ENCODE measurements around the gene PIR.

Gene PIR

DNA sequence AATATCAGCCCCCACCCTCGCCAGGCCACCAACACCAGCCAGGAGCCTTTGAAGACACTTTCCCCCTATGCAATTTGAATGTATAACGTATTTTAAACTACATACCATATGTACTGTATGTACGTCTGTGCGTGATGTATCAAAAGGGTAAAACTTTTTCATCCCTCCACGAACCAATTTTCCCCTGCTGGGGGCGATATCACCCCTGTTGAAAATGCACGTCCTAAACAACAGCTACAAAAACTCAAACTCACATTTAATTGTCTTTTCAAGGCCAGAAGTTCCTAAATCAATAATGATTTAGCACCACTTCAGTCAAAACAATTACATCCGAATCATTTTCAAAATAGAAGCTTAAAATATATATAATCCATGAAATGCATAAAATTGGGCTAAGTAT is 110.3 kb downstream of the PIR start:
- TF ChIP-seq, protein P1, sequence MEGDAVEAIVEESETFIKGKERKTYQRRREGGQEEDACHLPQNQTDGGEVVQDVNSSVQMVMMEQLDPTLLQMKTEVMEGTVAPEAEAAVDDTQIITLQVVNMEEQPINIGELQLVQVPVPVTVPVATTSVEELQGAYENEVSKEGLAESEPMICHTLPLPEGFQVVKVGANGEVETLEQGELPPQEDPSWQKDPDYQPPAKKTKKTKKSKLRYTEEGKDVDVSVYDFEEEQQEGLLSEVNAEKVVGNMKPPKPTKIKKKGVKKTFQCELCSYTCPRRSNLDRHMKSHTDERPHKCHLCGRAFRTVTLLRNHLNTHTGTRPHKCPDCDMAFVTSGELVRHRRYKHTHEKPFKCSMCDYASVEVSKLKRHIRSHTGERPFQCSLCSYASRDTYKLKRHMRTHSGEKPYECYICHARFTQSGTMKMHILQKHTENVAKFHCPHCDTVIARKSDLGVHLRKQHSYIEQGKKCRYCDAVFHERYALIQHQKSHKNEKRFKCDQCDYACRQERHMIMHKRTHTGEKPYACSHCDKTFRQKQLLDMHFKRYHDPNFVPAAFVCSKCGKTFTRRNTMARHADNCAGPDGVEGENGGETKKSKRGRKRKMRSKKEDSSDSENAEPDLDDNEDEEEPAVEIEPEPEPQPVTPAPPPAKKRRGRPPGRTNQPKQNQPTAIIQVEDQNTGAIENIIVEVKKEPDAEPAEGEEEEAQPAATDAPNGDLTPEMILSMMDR (IDR thresholded peaks at IDR 0.05; ENCODE audit: low read depth, low read length, missing control alignments): peak; percentile 18
- H3K4me3 ChIP-seq (replicated peaks; ENCODE audit: low read depth, low read length): no peak overlapping the region
- DNase-seq (ENCODE audit: extremely low read depth, low read depth): no peak

DNA sequence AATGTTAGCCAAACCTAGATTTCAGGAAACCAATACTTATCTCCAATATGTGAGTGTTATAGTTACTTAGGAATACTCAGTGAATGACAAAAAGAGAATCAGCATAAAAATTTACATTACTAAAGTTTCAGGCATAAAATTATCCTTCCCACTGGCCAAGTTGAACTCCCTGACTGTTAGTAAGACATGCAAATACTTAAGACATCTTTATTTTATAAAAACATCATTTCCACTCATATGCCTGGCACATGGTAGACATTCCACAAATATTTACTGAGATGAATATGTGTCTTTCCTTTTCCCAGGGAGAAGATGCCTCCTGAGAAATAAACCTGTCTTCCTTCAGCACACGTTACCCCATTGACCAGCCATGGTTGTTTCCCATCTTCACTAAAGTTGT is 116.2 kb downstream of the PIR start:
- DNase-seq (ENCODE audit: extremely low read depth, low read depth): peak; percentile 12
- H3K4me3 ChIP-seq (replicated peaks; ENCODE audit: low read depth, low read length): no peak overlapping the region
- TF ChIP-seq, protein P1 (IDR thresholded peaks at IDR 0.05; ENCODE audit: low read depth, low read length, missing control alignments): no peak

- H3K4me3 ChIP-seq (replicated peaks; ENCODE audit: low read depth, low read length): no peak overlapping the region
- TF ChIP-seq, protein P1 (IDR thresholded peaks at IDR 0.05; ENCODE audit: low read depth, low read length, missing control alignments): no peak
- peak; percentile 54 for DNase-seq (ENCODE audit: extremely low read depth, low read depth)
Observed at GRCh38 chrX:15373976-15374375, 119.2 kb downstream of the PIR start.

DNA sequence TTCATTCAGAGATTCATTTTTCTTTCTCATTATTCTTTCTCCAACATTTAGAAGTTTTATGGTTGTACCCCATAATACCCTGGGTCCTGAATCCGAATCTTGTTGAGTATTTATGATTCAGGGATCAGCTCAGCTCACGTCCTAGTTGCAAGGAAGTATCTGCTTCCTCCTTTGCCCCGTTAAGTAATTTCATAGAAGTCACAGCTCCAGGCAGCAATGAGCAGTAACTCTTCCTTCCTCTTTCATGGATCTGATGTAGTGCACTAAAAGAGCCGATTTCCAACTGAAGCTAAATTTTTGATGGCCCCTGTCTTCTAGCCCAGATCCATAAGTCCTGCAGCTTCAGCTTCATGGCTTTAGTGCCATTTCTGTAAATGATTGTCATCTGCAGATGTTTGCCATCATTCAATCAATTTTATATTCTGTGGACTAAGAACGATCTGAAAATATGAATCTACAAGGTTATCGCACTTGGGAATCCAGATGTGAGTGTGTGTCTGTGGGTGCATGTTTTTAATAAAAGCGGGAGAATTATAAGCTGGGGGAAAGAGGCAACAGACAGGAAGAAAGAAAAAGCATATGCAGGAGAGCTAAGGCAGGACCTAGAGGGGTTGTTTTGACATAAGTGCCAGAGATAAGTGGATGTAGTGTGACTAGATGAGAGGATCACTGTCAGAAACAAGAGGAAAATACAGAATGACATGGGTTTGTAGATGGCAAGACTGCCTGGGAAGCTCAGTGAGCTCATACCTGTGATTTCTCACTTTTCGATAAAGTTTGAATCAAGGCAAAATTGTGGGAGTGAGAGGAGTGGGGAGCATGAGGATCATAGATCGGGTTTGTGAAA is 126.4 kb downstream of the PIR start:
- no peak for DNase-seq (ENCODE audit: extremely low read depth, low read depth)

GRCh38 chrX:15359701-15360100 is 133.4 kb downstream of the PIR start:
- TF ChIP-seq, protein P1 (IDR thresholded peaks at IDR 0.05; ENCODE audit: low read depth, low read length, missing control alignments): no peak
- DNase-seq (ENCODE audit: extremely low read depth, low read depth): no peak
- H3K4me3 ChIP-seq (replicated peaks; ENCODE audit: low read depth, low read length): no peak overlapping the region

More for the DNA sequence above, 126.4 kb downstream of the PIR start:
- H3K4me3 ChIP-seq (replicated peaks; ENCODE audit: low read depth, low read length): no peak overlapping the region
- TF ChIP-seq, protein P1 (IDR thresholded peaks at IDR 0.05; ENCODE audit: low read depth, low read length, missing control alignments): no peak

DNA sequence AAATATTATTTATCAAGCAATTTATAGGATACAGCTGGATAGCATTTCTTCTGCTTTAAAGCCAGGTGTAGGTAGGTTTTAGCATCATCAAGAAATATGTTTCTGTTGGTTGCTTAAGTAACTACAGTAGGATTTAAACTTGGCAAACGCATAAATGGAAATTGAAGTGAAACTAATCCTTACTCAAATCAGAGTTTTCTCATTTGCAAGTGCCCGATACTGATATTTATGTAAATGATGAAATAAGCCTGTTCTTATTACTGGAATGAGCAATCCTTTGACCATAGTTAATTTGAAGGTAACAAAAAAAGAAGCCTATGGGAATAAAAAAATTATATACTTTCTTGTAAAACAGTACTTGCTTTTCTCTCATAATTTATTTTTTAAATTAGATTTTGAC is 134.6 kb downstream of the PIR start:
- TF ChIP-seq, protein P1 (IDR thresholded peaks at IDR 0.05; ENCODE audit: low read depth, low read length, missing control alignments): no peak
- H3K4me3 ChIP-seq (replicated peaks; ENCODE audit: low read depth, low read length): no peak overlapping the region

More for the DNA sequence above, 134.6 kb downstream of the PIR start:
- DNase-seq (ENCODE audit: extremely low read depth, low read depth): no peak
